Measurements from ENCODE around the gene MEF2C. TPM values are rescaled to one million over a fixed set of nuclear protein-coding genes. Genes with fewer than 3 reads are reported as not detected.

The MEF2C gene
- total RNA-seq, 1 donor from 2014 or later = 1.9 TPM

DNA sequence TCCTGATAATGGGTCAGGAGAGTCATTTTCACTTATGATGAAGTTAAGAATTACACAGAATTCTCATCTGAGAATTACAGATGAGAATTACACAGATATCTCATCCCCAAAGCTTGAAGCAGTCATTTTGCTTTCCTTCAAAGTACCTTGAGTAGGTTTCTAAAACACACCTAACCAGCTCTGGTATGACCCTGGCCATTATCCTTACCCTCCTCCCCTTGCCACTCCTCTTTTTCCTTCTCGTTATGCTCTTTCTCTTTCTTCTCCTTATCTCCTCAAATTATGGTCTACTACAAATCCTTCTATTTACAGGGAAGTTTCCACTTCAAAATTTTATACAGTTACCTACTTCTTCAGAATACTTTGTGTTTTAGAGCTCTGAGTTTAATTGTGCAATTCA lies 44.5 kb downstream of the MEF2C start:
- H3K27ac Mint-ChIP-seq = no peak overlapping the region
- TF ChIP-seq CTCF (IDR thresholded peaks at IDR 0.05; ENCODE audit: unreplicated experiment) = no peak

GRCh38 chr5:88837817-88838216 lies 45.2 kb downstream of the MEF2C start:
- TF ChIP-seq CTCF (IDR thresholded peaks at IDR 0.05; ENCODE audit: unreplicated experiment) = no peak
- Mint-ChIP-seq H3K4me3 (ENCODE audit: low read depth) (no peak overlapping the region), H3K36me3 (ENCODE audit: insufficient read depth) (no peaks in the 10 kb centered on the region), H3K9me3 (ENCODE audit: low read depth) (no peaks in the 10 kb centered on the region), H3K27me3 (no peaks in the 10 kb centered on the region), H3K4me1 (ENCODE audit: low read depth) (no peaks in the 10 kb centered on the region), H3K27ac (no peak overlapping the region)
- DNase-seq (ENCODE audit: low spot score, unreplicated experiment) = no peak

More for the DNA sequence above, 44.5 kb downstream of the MEF2C start:
- DNase-seq (ENCODE audit: low spot score, unreplicated experiment) = no peak
- Mint-ChIP-seq H3K27me3 (no peaks in the 10 kb centered on the region), H3K9me3 (ENCODE audit: low read depth) (no peaks in the 10 kb centered on the region), H3K36me3 (ENCODE audit: insufficient read depth) (no peaks in the 10 kb centered on the region), H3K4me1 (ENCODE audit: low read depth) (no peaks in the 10 kb centered on the region), H3K4me3 (ENCODE audit: low read depth) (no peak overlapping the region)

GRCh38 chr5:88837222-88837621 lies 45.8 kb downstream of the MEF2C start:
- H3K4me1 Mint-ChIP-seq (ENCODE audit: low read depth) = peaks cover 1% of the 10 kb centered on the region
- no peaks in the 10 kb centered on the region for H3K36me3 Mint-ChIP-seq (ENCODE audit: insufficient read depth)
- no peak overlapping the region for H3K27ac Mint-ChIP-seq
- TF ChIP-seq CTCF (IDR thresholded peaks at IDR 0.05; ENCODE audit: unreplicated experiment) = no peak
- no peaks in the 10 kb centered on the region for H3K9me3 Mint-ChIP-seq (ENCODE audit: low read depth)
- H3K27me3 Mint-ChIP-seq = no peaks in the 10 kb centered on the region
- no peak for DNase-seq (ENCODE audit: low spot score, unreplicated experiment)
- H3K4me3 Mint-ChIP-seq (ENCODE audit: low read depth) = no peak overlapping the region

- no peak for DNase-seq (ENCODE audit: low spot score, unreplicated experiment)
- H3K27me3 Mint-ChIP-seq = no peaks in the 10 kb centered on the region
- H3K27ac Mint-ChIP-seq = no peak overlapping the region
Observed at GRCh38 chr5:88836195-88836838, 46.7 kb downstream of the MEF2C start.

GRCh38 chr5:88834499-88834898 lies 48.5 kb downstream of the MEF2C start:
- Mint-ChIP-seq H3K27me3 (no peaks in the 10 kb centered on the region), H3K27ac (no peak overlapping the region), H3K9me3 (ENCODE audit: low read depth) (no peaks in the 10 kb centered on the region), H3K4me1 (ENCODE audit: low read depth) (peaks cover 4% of the 10 kb centered on the region), H3K4me3 (ENCODE audit: low read depth) (no peak overlapping the region), H3K36me3 (ENCODE audit: insufficient read depth) (no peaks in the 10 kb centered on the region)
- TF ChIP-seq CTCF (IDR thresholded peaks at IDR 0.05; ENCODE audit: unreplicated experiment) = no peak
- DNase-seq (ENCODE audit: low spot score, unreplicated experiment) = no peak

More at GRCh38 chr5:88836195-88836838, 46.7 kb downstream of the MEF2C start:
- H3K4me3 Mint-ChIP-seq (ENCODE audit: low read depth) = no peak overlapping the region
- H3K36me3 Mint-ChIP-seq (ENCODE audit: insufficient read depth) = no peaks in the 10 kb centered on the region
- H3K4me1 Mint-ChIP-seq (ENCODE audit: low read depth) = peaks cover 4% of the 10 kb centered on the region
- H3K9me3 Mint-ChIP-seq (ENCODE audit: low read depth) = no peaks in the 10 kb centered on the region
- no peak for TF ChIP-seq CTCF (IDR thresholded peaks at IDR 0.05; ENCODE audit: unreplicated experiment)
